Measurements from ENCODE around the gene SORCS2. TPM values are rescaled to one million over a fixed set of nuclear protein-coding genes. Genes with fewer than 3 reads are reported as not detected.

The SORCS2 gene
- total RNA-seq, 1 donor from 2014 or later: under 0.01 TPM

GRCh38 chr4:7467471-7467870 is 275.1 kb downstream of the SORCS2 start:
- DNase-seq (ENCODE audit: low read depth in 2 of 2): no peak

GRCh38 chr4:7469023-7469422 is 276.7 kb downstream of the SORCS2 start:
- no peak for DNase-seq (ENCODE audit: low read depth in 2 of 2)

- no peak for DNase-seq (ENCODE audit: low read depth in 2 of 2)
Measured at GRCh38 chr4:7470111-7470510, 277.8 kb downstream of the SORCS2 start.

- DNase-seq (ENCODE audit: low read depth in 2 of 2): no peak
Measured at GRCh38 chr4:7470522-7471128, 278.3 kb downstream of the SORCS2 start.

- DNase-seq (ENCODE audit: low read depth in 2 of 2): no peak
Measured at GRCh38 chr4:7472442-7473013, 280.2 kb downstream of the SORCS2 start.

GRCh38 chr4:7473081-7473480 is 280.7 kb downstream of the SORCS2 start:
- no peak for DNase-seq (ENCODE audit: low read depth in 2 of 2)

GRCh38 chr4:7474320-7474719 is 282.0 kb downstream of the SORCS2 start:
- DNase-seq (ENCODE audit: low read depth in 2 of 2): no peak

- DNase-seq (ENCODE audit: low read depth in 2 of 2): no peak
Measured at GRCh38 chr4:7475207-7475606, 282.9 kb downstream of the SORCS2 start.

- no peak for DNase-seq (ENCODE audit: low read depth in 2 of 2)
Measured at GRCh38 chr4:7476820-7477219, 284.5 kb downstream of the SORCS2 start.

GRCh38 chr4:7477695-7478094 is 285.4 kb downstream of the SORCS2 start:
- DNase-seq (ENCODE audit: low read depth in 2 of 2): no peak

- DNase-seq (ENCODE audit: low read depth in 2 of 2): no peak
Measured at GRCh38 chr4:7478665-7479064, 286.3 kb downstream of the SORCS2 start.

- DNase-seq (ENCODE audit: low read depth in 2 of 2): no peak
Measured at GRCh38 chr4:7480423-7480822, 288.1 kb downstream of the SORCS2 start.

GRCh38 chr4:7481227-7481626 is 288.9 kb downstream of the SORCS2 start:
- no peak for DNase-seq (ENCODE audit: low read depth in 2 of 2)

GRCh38 chr4:7485096-7485495 is 292.8 kb downstream of the SORCS2 start:
- no peak for DNase-seq (ENCODE audit: low read depth in 2 of 2)

GRCh38 chr4:7486101-7486500 is 293.8 kb downstream of the SORCS2 start:
- no peak for DNase-seq (ENCODE audit: low read depth in 2 of 2)

GRCh38 chr4:7487502-7487901 is 295.2 kb downstream of the SORCS2 start:
- DNase-seq (ENCODE audit: low read depth in 2 of 2): no peak

- no peak for DNase-seq (ENCODE audit: low read depth in 2 of 2)
Measured at GRCh38 chr4:7487998-7488671, 295.8 kb downstream of the SORCS2 start.

- DNase-seq (ENCODE audit: low read depth in 2 of 2): no peak
Measured at GRCh38 chr4:7491915-7492314, 299.6 kb downstream of the SORCS2 start.

- DNase-seq (ENCODE audit: low read depth in 2 of 2): no peak
Measured at GRCh38 chr4:7498446-7499200, 306.3 kb downstream of the SORCS2 start.

- DNase-seq (ENCODE audit: low read depth in 2 of 2): no peak
Measured at GRCh38 chr4:7499661-7500060, 307.3 kb downstream of the SORCS2 start.

- no peak for DNase-seq (ENCODE audit: low read depth in 2 of 2)
Measured at GRCh38 chr4:7500404-7500803, 308.1 kb downstream of the SORCS2 start.

GRCh38 chr4:7501314-7501713 is 309.0 kb downstream of the SORCS2 start:
- no peak for DNase-seq (ENCODE audit: low read depth in 2 of 2)

All from dermis microvascular lymphatic vessel endothelial cell (primary cell).